IPS-NIHi11 (cell line): ENCODE results near the gene ADRA2B.

Source experiments
- DNase-seq: peaks from one replicate; pipeline ENCODE4 v3.0.0; 2012; ENCODE audit warnings: mixed read lengths, low spot score

Gene ADRA2B

GRCh38 chr2:96137321-96138178, 21.2 kb upstream of the ADRA2B start:
- no peak for DNase-seq

GRCh38 chr2:96136129-96136720, 19.9 kb upstream of the ADRA2B start:
- DNase-seq = no peak

GRCh38 chr2:96135621-96136020, 19.2 kb upstream of the ADRA2B start:
- no peak for DNase-seq

GRCh38 chr2:96135171-96135570, 18.8 kb upstream of the ADRA2B start:
- no peak for DNase-seq

GRCh38 chr2:96134421-96134820, 18.1 kb upstream of the ADRA2B start:
- no peak for DNase-seq

- DNase-seq = no peak
Measured at GRCh38 chr2:96131813-96132745, 15.7 kb upstream of the ADRA2B start.

GRCh38 chr2:96131152-96131812, 14.9 kb upstream of the ADRA2B start:
- no peak for DNase-seq

- no peak for DNase-seq
Measured at GRCh38 chr2:96130483-96130882, 14.1 kb upstream of the ADRA2B start.

- DNase-seq = no peak
Measured at GRCh38 chr2:96129528-96130120, 13.3 kb upstream of the ADRA2B start.

GRCh38 chr2:96128456-96128855, 12.1 kb upstream of the ADRA2B start:
- no peak for DNase-seq

- DNase-seq = no peak
Measured at GRCh38 chr2:96124406-96125265, 8.3 kb upstream of the ADRA2B start.

GRCh38 chr2:96123936-96124335, 7.6 kb upstream of the ADRA2B start:
- DNase-seq = no peak

GRCh38 chr2:96123290-96123689, 6.9 kb upstream of the ADRA2B start:
- no peak for DNase-seq

- DNase-seq = no peak
Measured at GRCh38 chr2:96122391-96122790, 6.0 kb upstream of the ADRA2B start.

- DNase-seq = no peak
Measured at GRCh38 chr2:96121414-96121813, 5.0 kb upstream of the ADRA2B start.

GRCh38 chr2:96120991-96121390, 4.6 kb upstream of the ADRA2B start:
- DNase-seq = no peak

- peak; percentile 48 for DNase-seq
Measured at GRCh38 chr2:96120091-96120720, 3.8 kb upstream of the ADRA2B start.

GRCh38 chr2:96119389-96119751, 3.0 kb upstream of the ADRA2B start:
- DNase-seq = no peak

- no peak for DNase-seq
Measured at GRCh38 chr2:96118698-96119388, 2.5 kb upstream of the ADRA2B start.
